Gastrocnemius medialis (tissue), 4 donors: Measurements from ENCODE around the gene MACROD1. TPM values are rescaled to one million over a fixed set of nuclear protein-coding genes. Genes with fewer than 3 reads are reported as not detected.

ENCODE experiments used
- ATAC-seq, 2 donors: fragments of 150-250 bp; one replicate each; pipeline ENCODE4 v1.9.1; 2016
- DNase-seq, 2 donors: peaks; one replicate each; pipeline ENCODE4 v3.0.0-alpha.2; 2019
- H3K27ac ChIP-seq, 4 donors: fragments of 200-600 bp; sonication (generic); 1 replicate in 1 of 4; 2 replicates in 3 of 4; pipeline ENCODE4 v1.5.1; 2016 to 2018; ENCODE audit warnings: mild to moderate bottlenecking in 2 of 4, moderate library complexity in 1 of 4
- H3K27me3 ChIP-seq, 3 donors: fragments of 200-600 bp; sonication (generic) in 2 of 3; 1 replicate in 1 of 3; 2 replicates in 2 of 3; pipeline versions ENCODE4 v1.5.1 to v1.6.0; 2016 to 2019; ENCODE audit warnings: mild to moderate bottlenecking in 1 of 3, moderate library complexity in 1 of 3
- H3K36me3 ChIP-seq, 2 donors: fragments of 200-600 bp; sonication (generic) in 1 of 2; one replicate each; pipeline ENCODE4 v1.5.1; 2017 to 2018
- H3K4me1 ChIP-seq, 2 donors: fragments of 200-600 bp; sonication (generic) in 1 of 2; one replicate each; pipeline ENCODE4 v1.5.1; 2016 to 2017; ENCODE audit warnings: mild to moderate bottlenecking in 2 of 2
- H3K4me3 ChIP-seq, 4 donors: fragments of 200-600 bp; sonication (generic) in 3 of 4; 1 replicate in 1 of 4; 2 replicates in 3 of 4; pipeline ENCODE4 v1.5.1; 2016 to 2019; ENCODE audit warnings: mild to moderate bottlenecking in 2 of 4
- H3K9me3 ChIP-seq, 3 donors: fragments of 200-600 bp; sonication (generic) in 2 of 3; 1 replicate in 1 of 3; 2 replicates in 2 of 3; pipeline ENCODE4 v1.5.1; 2016 to 2019
- CTCF ChIP-seq, 5 experiments: fragments of 450-650 bp in 3 of 5; fragments of 200-600 bp in 2 of 5; sonication (generic) in 2 of 5; IDR thresholded peaks in 4 of 5; conservative IDR thresholded peaks in 1 of 5; 1 replicate in 4 of 5; 2 replicates in 1 of 5; pipeline ENCODE4 v1.5.1; 2016 to 2019; ENCODE audit warnings: antibody characterized with exemption in 5 of 5, mild to moderate bottlenecking in 3 of 5, moderate library complexity in 3 of 5
- POLR2A ChIP-seq, 2 donors: fragments of 450-650 bp; IDR thresholded peaks; one replicate each; pipeline ENCODE4 v1.6.1; 2017; ENCODE audit warnings: antibody characterized with exemption in 2 of 2, mild to moderate bottlenecking in 2 of 2, moderate library complexity in 2 of 2
- in situ Hi-C, 4 donors: fragments of 200-750 bp; cut with MboI; loops; one replicate each; pipeline versions ENCODE4 v1.15.0 to v1.8.0; 2017; ENCODE audit warnings: low sequenced_read_pairs in 4 of 4
- intact Hi-C: fragments of 100-400 bp; cut with DNase I; formaldehyde crosslinking; loops from one replicate; pipeline ENCODE4 v1.15.1; 2023; ENCODE audit warnings: low total_unique reads
- total RNA-seq, 4 donors: library from RNA; depleted of rRNA; stranded (reverse); fragments of >200 nt; gene quantifications; one replicate each; pipeline versions ENCODE4 v1.1.0 to v1.2.3, GENCODE V29; 2016

Gene MACROD1
- total RNA-seq, 4 donors from 2014 or later: 162 to 308 (median 205) TPM

GRCh38 chr11:64039012-64039665, 126.8 kb downstream of the MACROD1 start:
- DNase-seq (no peak), ATAC-seq (no peak)
- H3K27me3 ChIP-seq: peaks cover 0 to 3% (median 0%) of the 10 kb centered on the region in 3 donors
- intact Hi-C loops: no loop called here
- in situ Hi-C loops: no loop called here
- H3K4me1 ChIP-seq: peaks cover 12 to 25% of the 10 kb centered on the region in 2 donors
- no peak overlapping the region for H3K4me3 ChIP-seq
- H3K9me3 ChIP-seq: no peaks in the 10 kb centered on the region
- H3K36me3 ChIP-seq: no peaks in the 10 kb centered on the region
- no peak for TF ChIP-seq CTCF (IDR thresholded peaks at IDR 0.05 in 4 of 5, conservative IDR thresholded peaks at IDR 0.05 in 1 of 5)
- TF ChIP-seq POLR2A (IDR thresholded peaks at IDR 0.05): no peak
- H3K27ac ChIP-seq: no peak overlapping the region

GRCh38 chr11:64038500-64038899, 127.4 kb downstream of the MACROD1 start:
- intact Hi-C loops: no loop called here
- H3K27ac ChIP-seq: no peak overlapping the region
- peaks cover 0 to 3% (median 0%) of the 10 kb centered on the region in 3 donors for H3K27me3 ChIP-seq
- no peaks in the 10 kb centered on the region for H3K36me3 ChIP-seq
- H3K4me3 ChIP-seq: no peak overlapping the region
- in situ Hi-C loops: no loop called here
- no peak for TF ChIP-seq CTCF (IDR thresholded peaks at IDR 0.05 in 4 of 5, conservative IDR thresholded peaks at IDR 0.05 in 1 of 5)
- no peak for TF ChIP-seq POLR2A (IDR thresholded peaks at IDR 0.05)
- no peak for DNase-seq
- H3K4me1 ChIP-seq: peaks cover 12 to 27% of the 10 kb centered on the region in 2 donors
- no peak for ATAC-seq
- no peaks in the 10 kb centered on the region for H3K9me3 ChIP-seq

- in situ Hi-C loops (no loop called here), intact Hi-C loops (loop anchor here (2.0 kb wide), 1 partner anchor 114 kb away; no protein-coding TSS in a partner anchor)
- H3K4me1 ChIP-seq: peaks cover 18 to 27% of the 10 kb centered on the region in 2 donors
- DNase-seq (no peak), ATAC-seq (peak; percentile 31 to 51)
- H3K9me3 ChIP-seq: no peaks in the 10 kb centered on the region
- H3K27me3 ChIP-seq: peaks cover 0 to 3% (median 0%) of the 10 kb centered on the region in 3 donors
- H3K27ac ChIP-seq: peak overlapping the region; percentile 58 to 72 (median 60)
- no peak for TF ChIP-seq POLR2A (IDR thresholded peaks at IDR 0.05)
- no peak for TF ChIP-seq CTCF (IDR thresholded peaks at IDR 0.05 in 4 of 5, conservative IDR thresholded peaks at IDR 0.05 in 1 of 5)
- H3K36me3 ChIP-seq: no peaks in the 10 kb centered on the region
- H3K4me3 ChIP-seq: peak overlapping the region; percentile 49 to 67 (median 56)
Measured at GRCh38 chr11:64037027-64037634, 128.8 kb downstream of the MACROD1 start.

GRCh38 chr11:64036087-64037026, 129.6 kb downstream of the MACROD1 start:
- Histone ChIP-seq H3K27me3 (peaks cover 0 to 3% (median 0%) of the 10 kb centered on the region in 3 donors), H3K4me3 (peak overlapping the region; percentile 49 to 67 (median 56)), H3K27ac (peak overlapping the region; percentile 58 to 72 (median 60)), H3K9me3 (no peaks in the 10 kb centered on the region), H3K4me1 (peaks cover 18 to 27% of the 10 kb centered on the region in 2 donors), H3K36me3 (no peaks in the 10 kb centered on the region)
- intact Hi-C loops: loop anchor here (2.0 kb wide), 1 partner anchor 114 kb away; no protein-coding TSS in a partner anchor
- TF ChIP-seq POLR2A (IDR thresholded peaks at IDR 0.05) (no peak), CTCF (IDR thresholded peaks at IDR 0.05 in 4 of 5, conservative IDR thresholded peaks at IDR 0.05 in 1 of 5) (peak in 2 of 5 experiments; percentile 16 to 17)
- DNase-seq (peak; percentile 28 to 71), ATAC-seq (peak; percentile 83 to 91)
- in situ Hi-C loops: no loop called here
